HG03378 (cell line): ENCODE data around the gene TLR8.
A peak's percentile ranks its signal among the peaks of the same experiment; 100 is the strongest.

Source experiments
- ATAC-seq: cut with Tn5 transposase; IDR thresholded peaks from one replicate; pipeline ENCODE4 v1.9.1; 2021; ENCODE audit warnings: mild to moderate bottlenecking, moderate library complexity; ENCODE audit not compliant: unreplicated experiment

The TLR8 gene

DNA sequence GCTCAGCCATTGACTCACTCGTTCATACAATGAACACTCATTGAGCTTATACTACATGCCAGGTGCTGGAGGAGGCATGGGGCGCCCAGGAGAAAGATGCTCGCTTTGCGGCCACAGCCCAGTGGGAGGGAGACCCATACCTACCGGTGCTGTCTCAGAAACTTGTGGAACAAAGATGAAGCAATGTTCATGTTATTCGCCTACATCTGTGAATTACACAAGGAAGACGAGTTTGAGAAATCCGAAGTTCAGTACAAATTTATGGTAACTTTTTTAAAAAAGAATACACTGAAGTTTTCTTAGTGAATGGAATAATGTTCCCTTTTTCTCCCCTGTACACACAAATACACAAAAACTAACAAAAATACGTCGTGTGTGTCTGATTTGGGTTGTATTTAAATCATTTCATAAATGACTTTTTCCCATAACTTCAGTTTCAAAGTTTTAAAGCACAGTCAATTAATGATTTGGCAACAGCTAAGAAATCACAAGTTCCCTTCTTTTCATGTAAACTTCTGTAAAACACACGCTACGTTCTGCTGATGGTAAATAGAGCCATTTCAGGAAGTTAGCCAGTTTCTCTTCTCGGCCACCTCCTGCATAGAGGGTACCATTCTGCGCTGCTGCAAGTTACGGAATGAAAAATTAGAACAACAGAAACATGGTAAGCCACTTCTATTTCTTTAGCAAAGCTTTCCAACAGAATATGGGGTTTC is at the start of gene TLR8:
TSS of gene TLR8 (plus strand) at position 575 of the 716 bp plus-strand sequence. CDS start at position 662, 87 bp downstream.
- no peak for ATAC-seq

DNA sequence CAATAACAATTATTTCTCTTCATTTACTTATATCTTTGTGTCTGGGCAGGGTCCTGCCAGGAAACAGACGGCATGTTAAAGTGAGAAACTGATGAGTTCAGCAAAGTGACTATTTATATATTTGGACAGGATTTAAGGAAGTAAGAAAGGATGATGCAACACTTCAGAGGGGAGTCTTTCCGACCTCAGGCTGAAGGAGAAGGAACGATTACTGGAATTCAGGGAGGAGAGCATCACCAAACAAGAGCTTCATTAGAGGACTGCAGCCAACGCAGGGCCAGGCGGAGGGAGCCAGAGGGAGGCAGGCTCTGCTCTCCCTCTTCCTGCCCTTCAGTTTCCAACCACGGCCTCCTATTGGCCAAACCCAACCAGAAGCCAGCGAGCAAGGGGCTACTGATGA is 41.1 kb upstream of the TLR8 start:
- no peak for ATAC-seq

DNA sequence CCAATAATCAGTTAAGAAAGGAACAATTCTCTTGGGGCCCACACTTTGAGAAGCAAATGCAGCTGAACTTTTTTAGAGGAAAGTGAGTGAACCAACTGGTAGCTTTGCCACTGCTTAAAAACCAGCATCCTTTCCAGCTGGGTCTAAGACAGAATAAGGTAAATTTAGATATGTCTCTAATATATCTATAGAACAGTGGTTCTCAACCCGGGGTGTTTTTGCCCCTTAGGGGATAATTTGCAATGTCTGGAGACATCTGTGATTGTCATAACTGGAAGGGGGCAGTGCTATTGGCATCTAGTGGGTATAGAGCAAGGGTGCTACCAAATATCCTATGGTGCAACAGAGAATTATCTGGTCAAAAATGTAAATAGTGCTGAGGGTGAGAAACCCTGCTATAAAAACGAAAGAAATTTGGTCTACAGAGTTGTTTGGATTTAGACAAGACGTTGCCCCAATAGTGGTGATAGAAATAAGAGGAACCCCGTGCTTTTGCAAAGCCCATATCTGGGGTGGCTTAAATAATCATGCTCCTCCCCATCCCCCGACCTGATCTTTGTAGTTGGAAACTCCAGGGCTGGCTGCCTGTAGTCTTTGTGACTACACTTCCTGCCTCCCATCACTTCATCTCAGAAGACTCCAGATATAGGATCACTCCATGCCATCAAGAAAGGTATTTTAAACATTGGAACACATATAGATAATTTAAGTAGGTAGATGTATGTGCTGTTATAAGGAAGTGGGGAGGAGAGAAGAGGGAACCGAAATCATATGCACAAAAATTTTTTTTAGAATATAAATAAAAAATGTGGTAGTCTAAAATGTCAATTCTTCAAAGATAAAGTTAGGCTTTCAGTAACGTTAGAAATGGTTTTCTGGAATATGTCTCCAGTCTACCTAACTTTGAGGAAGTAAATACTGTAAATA is 39.7 kb upstream of the TLR8 start, which contains the start of gene TLR7:
TSS of gene TLR7 (plus strand) at position 622 of the 927 bp plus-strand sequence. CDS start 507 bp downstream, outside the sequence.
- no peak for ATAC-seq

DNA sequence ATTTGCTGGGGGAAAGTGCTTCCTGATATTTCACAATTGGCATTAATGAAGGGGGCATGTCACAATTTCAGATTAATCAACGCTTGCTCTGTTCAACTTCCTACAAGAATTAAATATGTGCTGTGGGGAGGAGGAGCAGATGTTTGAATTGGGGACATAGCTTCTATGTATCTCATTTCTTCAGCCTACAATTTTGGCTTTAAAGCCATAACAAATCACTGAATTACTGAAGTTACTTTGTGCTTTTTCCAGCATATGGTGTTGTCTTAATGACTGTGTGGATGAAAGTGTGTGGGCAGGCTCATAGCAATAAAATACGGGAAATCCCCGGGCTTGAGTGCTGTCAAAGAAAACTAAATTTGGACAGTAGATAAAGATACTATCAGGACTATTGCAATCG is 38.7 kb upstream of the TLR8 start:
- peak; percentile 53 for ATAC-seq

DNA sequence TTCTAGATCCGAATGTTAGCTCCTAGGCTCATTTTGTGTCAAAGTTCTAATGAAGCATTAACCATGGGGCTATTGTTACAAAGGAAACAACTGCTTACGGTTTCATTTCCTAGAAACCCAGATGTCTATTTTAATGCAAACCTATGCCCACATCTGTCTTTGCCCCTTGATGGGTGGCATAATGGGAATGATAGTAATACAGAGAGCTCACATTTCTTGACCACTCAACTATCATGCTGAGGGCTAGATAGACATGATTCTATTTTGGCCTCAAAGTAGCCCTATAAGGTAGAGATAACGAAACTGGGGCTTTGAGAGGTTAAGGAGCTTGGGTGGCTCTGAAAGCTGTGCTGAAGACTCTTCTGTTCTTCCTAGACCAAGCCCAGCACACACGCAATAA is 37.7 kb upstream of the TLR8 start:
- ATAC-seq, result peak; percentile 51

DNA sequence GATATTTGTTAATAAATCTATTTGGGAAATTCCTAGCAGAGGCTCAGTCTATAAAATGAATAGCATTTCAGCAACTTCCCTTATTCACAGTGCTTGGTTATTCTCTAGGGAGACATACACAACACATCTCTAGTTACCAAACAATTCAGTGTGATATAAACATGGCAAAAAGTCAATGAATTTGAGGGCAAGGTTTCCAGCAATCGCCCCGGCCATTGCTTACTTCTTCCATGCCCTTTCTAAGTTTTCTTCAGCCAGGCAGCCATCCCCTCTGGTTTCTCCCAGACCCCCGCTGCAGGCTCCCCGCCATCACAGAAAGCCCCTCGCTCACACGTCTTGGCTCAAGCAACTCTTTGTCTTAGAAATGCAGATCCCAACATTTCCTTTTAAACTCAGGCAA is 35.2 kb upstream of the TLR8 start:
- no peak for ATAC-seq

DNA sequence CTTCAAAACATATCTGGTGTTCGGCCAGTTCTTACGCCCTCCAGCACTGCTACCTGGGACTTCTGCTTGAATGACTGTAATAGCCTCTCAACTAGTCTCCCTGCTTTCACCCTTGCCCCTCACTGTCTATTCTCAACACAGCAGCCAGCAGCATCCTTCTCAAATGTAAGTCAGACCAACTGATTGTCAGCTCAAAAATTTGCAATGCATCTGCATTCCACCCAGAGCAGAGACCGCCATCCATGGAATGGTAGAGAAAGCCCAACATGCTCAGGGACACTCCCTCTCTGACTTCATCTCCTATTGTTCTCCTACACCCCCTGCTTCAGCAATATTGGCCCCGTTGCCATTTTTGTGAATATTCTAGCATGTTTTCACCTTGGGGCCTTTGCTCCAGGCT is 33.7 kb upstream of the TLR8 start:
- no peak for ATAC-seq

DNA sequence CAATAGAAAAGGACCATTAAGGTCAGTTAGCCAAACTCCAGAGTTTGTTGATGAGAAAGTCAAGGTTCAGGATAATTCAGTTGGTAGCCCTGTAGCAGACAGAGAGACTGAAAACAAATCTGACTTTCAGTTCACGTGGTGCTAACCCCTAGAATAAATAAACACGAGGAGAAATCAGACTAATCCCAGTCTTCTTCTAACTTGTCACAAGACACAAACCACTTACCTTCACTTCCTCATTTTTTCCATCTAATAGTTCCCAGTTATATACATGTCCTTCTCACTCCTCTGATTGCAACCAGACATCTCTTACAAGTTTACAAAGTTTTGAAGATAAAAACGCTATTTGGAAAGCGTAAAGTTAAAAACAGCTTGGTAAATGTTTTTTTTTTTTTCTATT is 31.8 kb upstream of the TLR8 start:
- ATAC-seq, result no peak

DNA sequence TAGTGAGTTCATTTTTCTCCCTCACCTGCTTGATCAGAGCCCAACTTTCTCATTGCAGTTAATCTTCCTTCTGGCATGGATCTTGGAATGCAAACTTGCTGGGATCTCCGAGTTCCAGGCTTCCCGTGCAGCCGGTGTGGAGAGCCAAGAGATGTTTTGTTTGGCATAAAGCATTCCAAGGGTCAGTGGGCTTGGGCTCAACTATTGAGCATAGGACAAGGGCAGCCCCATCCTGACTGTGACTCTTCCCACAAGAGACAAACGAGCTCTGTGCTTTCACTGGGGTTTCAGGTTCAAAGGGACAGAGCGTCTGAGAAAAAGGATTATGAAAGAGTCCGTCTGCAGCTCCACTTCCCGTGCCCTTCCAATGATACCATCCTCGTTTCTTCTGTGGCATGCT is 29.0 kb upstream of the TLR8 start:
- ATAC-seq, result no peak

DNA sequence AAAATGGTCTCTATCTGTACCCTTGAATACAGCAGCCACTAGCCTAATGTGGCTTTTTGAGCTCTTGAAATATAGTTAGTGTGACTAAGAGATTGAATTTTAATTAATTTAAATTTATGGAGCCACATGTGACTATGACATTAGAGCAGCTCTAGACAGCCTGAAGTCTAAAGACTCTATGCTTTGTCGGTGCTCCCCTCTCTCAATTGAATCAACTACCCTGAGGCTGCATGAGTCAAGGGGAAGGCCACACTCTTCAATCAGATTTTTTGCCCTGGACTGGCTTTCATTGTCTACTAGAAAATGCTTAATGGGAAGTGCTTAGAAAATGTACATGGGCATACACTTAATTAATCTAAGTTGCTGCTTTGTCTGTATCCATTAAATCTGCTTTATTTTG is 27.9 kb upstream of the TLR8 start:
- ATAC-seq, result no peak

DNA sequence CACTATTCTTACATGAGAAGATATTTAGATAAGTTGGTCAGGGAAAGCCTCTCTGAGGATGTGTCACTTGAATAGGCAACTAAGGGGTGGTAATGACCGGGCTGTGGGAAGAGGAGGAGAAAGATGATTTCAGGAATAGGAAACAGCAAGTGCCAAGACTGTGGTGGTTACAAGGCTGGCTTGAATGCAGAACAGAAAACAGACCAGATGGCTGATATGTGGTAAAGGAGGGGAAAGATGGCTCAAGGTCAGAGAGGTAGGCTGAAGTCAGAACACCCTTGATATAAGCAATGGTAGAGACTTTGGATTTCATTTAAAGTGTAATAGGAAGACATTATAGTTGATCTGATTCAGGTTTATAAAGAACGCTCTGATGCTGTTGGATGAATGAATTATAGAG is 24.5 kb upstream of the TLR8 start:
- no peak for ATAC-seq

DNA sequence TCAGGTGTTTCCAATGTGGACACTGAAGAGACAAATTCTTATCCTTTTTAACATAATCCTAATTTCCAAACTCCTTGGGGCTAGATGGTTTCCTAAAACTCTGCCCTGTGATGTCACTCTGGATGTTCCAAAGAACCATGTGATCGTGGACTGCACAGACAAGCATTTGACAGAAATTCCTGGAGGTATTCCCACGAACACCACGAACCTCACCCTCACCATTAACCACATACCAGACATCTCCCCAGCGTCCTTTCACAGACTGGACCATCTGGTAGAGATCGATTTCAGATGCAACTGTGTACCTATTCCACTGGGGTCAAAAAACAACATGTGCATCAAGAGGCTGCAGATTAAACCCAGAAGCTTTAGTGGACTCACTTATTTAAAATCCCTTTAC is 20.9 kb upstream of the TLR8 start:
- no peak for ATAC-seq

DNA sequence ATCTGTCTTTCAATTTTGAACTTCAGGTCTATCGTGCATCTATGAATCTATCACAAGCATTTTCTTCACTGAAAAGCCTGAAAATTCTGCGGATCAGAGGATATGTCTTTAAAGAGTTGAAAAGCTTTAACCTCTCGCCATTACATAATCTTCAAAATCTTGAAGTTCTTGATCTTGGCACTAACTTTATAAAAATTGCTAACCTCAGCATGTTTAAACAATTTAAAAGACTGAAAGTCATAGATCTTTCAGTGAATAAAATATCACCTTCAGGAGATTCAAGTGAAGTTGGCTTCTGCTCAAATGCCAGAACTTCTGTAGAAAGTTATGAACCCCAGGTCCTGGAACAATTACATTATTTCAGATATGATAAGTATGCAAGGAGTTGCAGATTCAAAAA is 19.9 kb upstream of the TLR8 start:
- ATAC-seq, result no peak

DNA sequence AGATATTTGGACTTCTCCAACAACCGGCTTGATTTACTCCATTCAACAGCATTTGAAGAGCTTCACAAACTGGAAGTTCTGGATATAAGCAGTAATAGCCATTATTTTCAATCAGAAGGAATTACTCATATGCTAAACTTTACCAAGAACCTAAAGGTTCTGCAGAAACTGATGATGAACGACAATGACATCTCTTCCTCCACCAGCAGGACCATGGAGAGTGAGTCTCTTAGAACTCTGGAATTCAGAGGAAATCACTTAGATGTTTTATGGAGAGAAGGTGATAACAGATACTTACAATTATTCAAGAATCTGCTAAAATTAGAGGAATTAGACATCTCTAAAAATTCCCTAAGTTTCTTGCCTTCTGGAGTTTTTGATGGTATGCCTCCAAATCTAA is 19.3 kb upstream of the TLR8 start:
- no peak for ATAC-seq

DNA sequence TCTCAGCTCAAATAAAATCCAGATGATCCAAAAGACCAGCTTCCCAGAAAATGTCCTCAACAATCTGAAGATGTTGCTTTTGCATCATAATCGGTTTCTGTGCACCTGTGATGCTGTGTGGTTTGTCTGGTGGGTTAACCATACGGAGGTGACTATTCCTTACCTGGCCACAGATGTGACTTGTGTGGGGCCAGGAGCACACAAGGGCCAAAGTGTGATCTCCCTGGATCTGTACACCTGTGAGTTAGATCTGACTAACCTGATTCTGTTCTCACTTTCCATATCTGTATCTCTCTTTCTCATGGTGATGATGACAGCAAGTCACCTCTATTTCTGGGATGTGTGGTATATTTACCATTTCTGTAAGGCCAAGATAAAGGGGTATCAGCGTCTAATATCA is 18.7 kb upstream of the TLR8 start:
- ATAC-seq, result no peak

DNA sequence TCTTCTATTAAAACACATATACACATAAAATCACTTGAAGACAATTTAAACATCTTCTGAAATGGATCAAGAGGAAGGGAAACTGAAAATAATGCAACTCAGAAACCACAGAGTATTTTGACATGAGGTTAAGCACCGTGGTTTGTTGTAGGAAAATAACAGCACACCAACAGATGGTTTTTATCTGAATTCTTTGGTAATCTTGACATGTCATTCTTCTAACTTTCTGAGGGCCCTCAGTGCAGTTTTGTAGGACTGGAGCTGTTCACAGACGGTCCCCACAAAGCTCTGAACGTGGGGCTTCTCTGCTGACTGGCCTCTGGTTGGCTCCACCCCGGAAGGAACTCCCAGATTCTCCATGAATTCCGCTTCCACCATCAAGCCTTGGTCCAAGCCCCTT is 16.0 kb upstream of the TLR8 start:
- peak; percentile 77 for ATAC-seq

DNA sequence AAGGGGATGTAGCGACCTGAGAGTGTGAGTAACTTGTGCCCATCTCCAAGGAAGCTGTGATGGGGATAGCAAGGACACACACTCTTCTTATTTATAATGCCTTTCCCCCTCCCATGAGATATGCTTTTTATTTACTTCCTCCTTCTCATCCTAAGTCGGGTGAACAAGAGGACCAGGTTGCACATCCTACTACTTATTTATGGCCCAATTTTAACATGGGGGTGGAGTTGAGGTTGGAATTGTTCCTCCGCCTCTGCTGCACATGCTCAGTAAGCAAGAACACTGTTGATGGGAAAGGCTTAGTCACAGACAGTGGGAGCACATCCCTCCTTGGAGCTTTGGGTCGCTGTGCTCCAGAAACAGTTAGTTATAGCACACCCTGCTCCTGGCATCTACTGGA is 15.2 kb upstream of the TLR8 start:
- ATAC-seq, result no peak

DNA sequence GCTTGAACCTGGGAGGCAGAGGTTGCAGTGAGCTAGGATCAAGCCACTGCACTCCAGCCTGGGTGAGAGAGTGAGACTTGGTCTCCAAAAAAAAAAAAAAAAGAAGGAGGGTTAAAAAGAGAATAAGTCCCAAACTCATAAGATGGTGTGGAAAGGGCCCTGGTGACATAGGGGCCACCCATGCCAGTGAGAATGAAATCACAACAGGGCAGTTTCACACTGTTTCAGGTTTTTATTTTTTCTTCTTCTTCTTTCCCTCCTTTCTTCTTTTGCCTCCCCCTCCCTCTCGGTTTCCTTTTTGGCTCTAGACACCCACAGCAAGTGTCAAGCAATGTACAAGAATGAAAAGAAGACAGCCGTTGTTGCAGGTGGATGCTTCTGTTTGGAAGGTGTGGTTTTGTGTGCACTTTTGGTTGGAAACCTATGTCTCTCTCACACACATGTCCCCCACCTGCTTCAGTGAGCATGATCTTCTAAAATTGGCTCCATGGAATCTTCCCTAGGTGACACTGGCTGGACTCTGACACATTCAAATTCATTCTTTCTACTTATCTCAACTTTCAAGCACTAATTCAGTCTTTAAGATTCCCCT is 14.4 kb upstream of the TLR8 start:
- peak; percentile 46 for ATAC-seq

DNA sequence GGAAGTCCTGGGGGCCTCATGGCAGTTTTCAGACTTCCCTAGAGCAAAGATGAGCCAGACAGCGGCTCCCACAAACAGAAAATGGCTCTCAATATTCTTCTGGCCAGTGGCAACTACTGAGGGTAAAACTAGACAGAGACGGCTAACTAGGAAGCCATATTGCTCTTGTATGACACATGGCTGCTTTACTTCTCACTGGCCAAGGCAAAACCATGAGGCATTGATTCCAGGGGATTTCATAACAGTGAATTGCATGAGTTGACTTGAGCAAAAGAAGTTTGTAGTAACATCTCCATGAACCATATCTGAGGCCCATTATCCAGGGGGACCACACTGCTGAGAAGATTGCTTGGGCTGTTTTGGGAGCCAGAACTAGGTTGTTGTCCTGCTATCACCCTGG is 13.7 kb upstream of the TLR8 start:
- ATAC-seq, result no peak

DNA sequence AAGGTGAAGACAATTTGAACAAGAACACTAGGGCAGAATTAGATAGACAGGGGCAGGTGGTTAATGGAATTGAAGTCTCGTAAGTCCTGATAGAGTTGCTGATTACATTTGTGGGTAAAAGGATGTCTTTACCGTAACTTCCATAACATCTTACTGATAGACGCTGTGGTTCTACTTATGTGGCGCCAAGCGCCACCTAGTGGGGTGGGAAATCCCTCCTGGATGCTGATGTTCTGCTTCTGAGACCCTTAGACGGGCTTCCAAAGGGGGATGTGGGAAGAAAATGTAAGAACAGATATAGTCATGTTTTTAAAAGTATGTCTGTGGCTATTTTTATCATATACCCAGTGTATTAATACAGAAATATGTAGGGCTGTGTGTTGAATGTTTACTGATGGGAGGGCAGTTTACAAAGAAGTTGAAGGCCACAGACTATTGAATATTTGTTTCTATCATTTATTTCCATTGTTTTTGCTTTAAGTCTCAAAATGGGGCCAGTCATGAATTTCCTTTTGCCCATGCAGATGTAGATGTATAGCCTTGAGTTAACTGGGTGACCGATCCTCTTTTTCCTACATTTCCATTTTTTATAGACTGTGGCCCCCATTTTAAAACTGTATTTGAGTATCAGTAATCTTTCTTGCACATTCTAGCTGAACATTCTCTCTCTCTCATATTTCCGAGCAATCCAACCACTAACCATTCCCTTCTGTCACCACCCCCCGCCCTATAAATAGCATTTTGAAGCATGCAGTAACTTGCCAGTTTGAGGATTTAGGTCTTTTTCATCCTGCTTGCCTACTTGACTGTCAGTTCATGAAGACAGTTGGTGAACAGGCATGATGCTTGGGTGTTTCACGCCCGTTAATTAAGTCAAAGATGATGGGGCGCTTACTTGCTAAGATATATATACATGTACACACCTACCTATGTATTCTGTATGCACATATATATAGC is 12.1 kb upstream of the TLR8 start:
- ATAC-seq, result no peak

DNA sequence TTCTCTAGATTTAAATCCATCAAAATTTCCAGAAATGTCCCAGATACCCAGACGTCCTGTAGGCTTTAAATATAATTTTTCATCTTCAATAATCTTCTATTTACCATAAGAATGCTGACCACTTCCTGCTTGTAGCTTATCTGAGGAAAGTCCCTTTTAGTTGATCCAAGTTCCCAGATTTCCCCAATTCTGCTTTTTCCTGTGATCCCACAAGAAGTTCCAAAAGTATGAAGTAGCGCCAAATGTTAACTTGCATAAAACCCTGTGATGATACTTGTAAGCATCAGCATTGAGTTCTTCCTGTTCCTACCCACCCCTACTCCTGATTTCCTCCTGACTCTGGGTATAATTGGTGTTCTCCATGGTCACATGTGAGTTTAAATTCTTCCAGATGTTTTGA is 10.6 kb upstream of the TLR8 start:
- no peak for ATAC-seq
